Choroid plexus epithelial cell (primary cell): ENCODE data around the gene TMEFF2.
A peak's percentile ranks its signal among the peaks of the same experiment; 100 is the strongest.

ENCODE experiments used
- DNase-seq: peaks from one replicate; pipeline ENCODE4 v3.0.0-alpha.2; 2010; ENCODE audit warnings: low read depth
- H3K4me3 ChIP-seq: 2 replicates; pipeline ENCODE4 v1.5.1; 2011; ENCODE audit warnings: low read depth, mild to moderate bottlenecking, control low read depth, low read length, moderate library complexity
- CTCF ChIP-seq: conservative IDR thresholded peaks from 2 replicates; pipeline ENCODE4 v1.5.1; 2011; ENCODE audit warnings: low read depth, mild to moderate bottlenecking, control low read depth, inconsistent platforms, low read length, moderate library complexity

TMEFF2 gene

GRCh38 chr2:192159736-192160135 is 35.0 kb downstream of the TMEFF2 start:
- no peak for TF ChIP-seq CTCF
- no peak overlapping the region for H3K4me3 ChIP-seq
- no peak for DNase-seq

DNA sequence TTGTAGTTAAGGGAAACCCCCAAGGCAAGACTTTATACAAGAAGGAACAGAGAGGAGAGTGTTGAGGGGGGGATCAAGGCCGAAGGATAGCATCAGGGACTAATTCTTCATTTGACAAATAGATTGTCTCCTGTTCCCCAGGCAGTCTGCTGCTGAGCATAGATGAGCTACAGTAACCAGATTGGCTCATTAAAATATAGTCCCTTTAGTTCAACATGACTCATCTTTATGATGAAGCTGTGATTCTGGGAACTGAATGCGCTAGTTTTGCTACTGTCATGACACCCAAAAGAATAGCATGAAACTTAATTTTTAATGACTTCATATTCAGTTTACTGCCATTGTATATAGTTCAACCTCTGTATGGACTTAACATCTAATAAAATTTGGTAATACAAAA is 35.5 kb downstream of the TMEFF2 start:
- H3K4me3 ChIP-seq = no peak overlapping the region
- TF ChIP-seq CTCF = no peak
- no peak for DNase-seq

- TF ChIP-seq CTCF = no peak
- no peak overlapping the region for H3K4me3 ChIP-seq
- DNase-seq = no peak
Observed at GRCh38 chr2:192157776-192158175, 37.0 kb downstream of the TMEFF2 start.

- DNase-seq = no peak
Observed at GRCh38 chr2:192155511-192156118, 39.1 kb downstream of the TMEFF2 start.

DNA sequence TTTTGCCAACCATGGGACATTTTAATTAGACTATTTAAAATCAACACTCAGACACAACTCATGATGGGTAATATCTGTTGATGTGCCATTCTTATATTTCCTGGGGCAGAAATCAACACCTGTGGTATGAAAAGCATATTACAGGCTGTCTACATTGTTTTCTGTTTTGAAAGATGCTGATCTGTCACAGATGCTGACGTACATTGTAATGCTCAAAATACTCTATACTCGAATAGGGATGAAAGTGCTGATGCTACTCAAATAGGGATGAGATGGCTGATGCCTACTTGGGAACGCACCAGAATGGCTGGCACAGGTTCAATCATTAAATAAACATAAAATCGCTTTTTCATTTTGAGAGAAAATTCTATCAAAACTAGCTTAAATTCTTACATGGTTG is 41.2 kb downstream of the TMEFF2 start:
- TF ChIP-seq CTCF = no peak
- DNase-seq = no peak
- no peak overlapping the region for H3K4me3 ChIP-seq

More at GRCh38 chr2:192155511-192156118, 39.1 kb downstream of the TMEFF2 start:
- H3K4me3 ChIP-seq = no peak overlapping the region
- TF ChIP-seq CTCF = no peak

DNA sequence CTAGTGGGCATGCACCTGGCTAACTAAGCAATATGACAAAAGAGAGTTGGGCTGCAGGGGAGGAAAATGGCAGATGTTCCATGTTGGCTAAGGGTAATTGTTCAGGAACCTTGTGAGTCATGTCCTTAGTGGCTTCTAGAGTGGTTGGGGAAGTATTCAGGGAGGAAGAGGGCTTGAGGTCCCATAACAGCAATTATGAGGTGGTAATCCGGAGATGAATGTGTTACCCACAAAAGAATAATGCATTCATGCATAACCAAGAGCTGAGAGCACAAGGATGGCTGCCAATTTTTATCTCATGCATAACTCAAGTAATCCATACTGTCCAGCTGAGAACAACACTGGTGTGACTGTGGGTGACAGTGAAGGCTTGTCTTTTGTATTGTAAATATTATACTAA is 42.9 kb downstream of the TMEFF2 start:
- no peak overlapping the region for H3K4me3 ChIP-seq
- TF ChIP-seq CTCF = no peak
- peak; percentile 39 for DNase-seq

DNA sequence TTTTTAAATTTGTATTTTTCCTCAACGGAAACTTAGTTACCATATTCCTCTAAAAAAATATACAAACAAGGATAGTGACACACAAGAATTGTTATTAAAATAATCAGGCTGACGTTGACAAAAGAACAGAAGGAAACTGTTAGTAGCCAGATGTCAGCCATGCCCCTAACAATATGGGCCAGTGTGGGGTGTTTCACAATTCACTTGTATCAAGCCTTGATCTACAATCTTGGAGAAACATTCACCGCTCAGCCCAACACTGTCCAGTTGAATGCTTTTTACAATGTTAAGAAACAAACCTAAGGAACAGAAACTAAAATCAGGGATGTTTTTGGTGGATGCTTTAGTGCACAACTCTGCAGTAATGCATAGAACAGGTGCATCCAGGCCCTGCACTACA is 44.6 kb downstream of the TMEFF2 start:
- DNase-seq = no peak
- no peak overlapping the region for H3K4me3 ChIP-seq
- TF ChIP-seq CTCF = no peak
